Neural progenitor cell (in vitro differentiated cells): ENCODE measurements around the gene DUOXA2.
"Not testable (repeated sequence)": the region's sequence is repeated elsewhere in the genome, so short reads cannot be mapped to it uniquely, and the experiment has no call there.

Source experiments
- CTCF ChIP-seq: fragments of 200-600 bp; sonication (generic); IDR thresholded peaks from 2 replicates; pipeline ENCODE4 v1.5.1; 2017; ENCODE audit warnings: antibody characterized with exemption, mild to moderate bottlenecking
- EZH2 ChIP-seq: fragments of 200-600 bp; sonication (generic); IDR thresholded peaks from 2 replicates; pipeline ENCODE4 v1.6.1; 2017; ENCODE audit warnings: antibody characterized with exemption, mild to moderate bottlenecking, moderate library complexity

DNA sequence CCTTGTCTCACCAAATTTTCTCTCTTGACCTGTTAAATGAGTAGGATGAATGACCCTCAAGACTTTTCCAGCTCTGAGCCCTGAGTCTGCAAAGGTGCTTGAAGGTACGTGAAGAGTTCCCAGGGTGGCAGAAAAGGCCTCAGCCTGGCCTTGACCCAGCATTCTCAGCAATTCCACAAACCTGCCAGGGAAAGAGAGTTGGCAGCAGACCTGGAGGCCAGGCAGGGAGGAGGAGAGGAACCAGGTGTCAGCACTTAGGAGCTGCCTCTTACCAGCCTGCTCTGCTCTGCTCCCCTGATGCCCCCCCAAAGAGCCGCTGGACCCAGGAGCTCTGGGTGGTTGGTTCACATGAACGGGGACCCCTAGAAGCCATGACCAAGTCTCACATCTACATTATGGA is 33.5 kb upstream of the DUOXA2 start:
- TF ChIP-seq CTCF, EZH2: not testable (repeated sequence)
